Right cardiac atrium (tissue), 5 donors: ENCODE measurements around the gene RANBP3L. TPM values are rescaled to one million over a fixed set of nuclear protein-coding genes. Genes with fewer than 3 reads are reported as not detected.

Experiments
- ATAC-seq, 2 donors: fragments of 200-7000 bp; cut with Tn5 transposase; one replicate each; pipeline versions ENCODE4 v1.8.0 to v1.9.1; 2020; ENCODE audit warnings: moderate library complexity in 2 of 2, mild to moderate bottlenecking in 1 of 2
- DNase-seq, 3 donors: peaks; one replicate each; pipeline ENCODE4 v3.0.0-alpha.2; 2020
- H3K27ac ChIP-seq: one replicate; pipeline ENCODE4 v1.5.1; 2013; ENCODE audit warnings: mild to moderate bottlenecking, low read length, control low read depth, moderate library complexity
- H3K27me3 ChIP-seq: one replicate; pipeline ENCODE4 v1.6.1; 2013; ENCODE audit not compliant: control insufficient read depth, insufficient read depth
- H3K4me1 ChIP-seq: one replicate; pipeline ENCODE4 v1.6.1; 2013; ENCODE audit warnings: low read length; ENCODE audit not compliant: control insufficient read depth, insufficient read depth
- H3K4me3 ChIP-seq: one replicate; pipeline ENCODE4 v1.5.1; 2013; ENCODE audit warnings: low read length, control low read depth
- H3K9me3 ChIP-seq: one replicate; pipeline ENCODE4 v1.6.1; 2013; ENCODE audit warnings: low read length; ENCODE audit not compliant: control insufficient read depth
- WGBS: extraction: QIAGEN DNeasy Blood & Tissue Kit; methylation state at CpG from one replicate; pipeline ENCODE4 v1.1.7; 2013; 5-methylcytosine and 5-hydroxymethylcytosine counted together
- intact Hi-C, 4 donors: fragments of 100-400 bp; cut with DNase I; formaldehyde crosslinking; loops; one replicate each; pipeline versions ENCODE4 v1.11.0 to v1.14.0; 2022 to 2023
- polyA plus RNA-seq: library from polyadenylated mRNA; stranded (reverse); fragments of 200-250 nt; gene quantifications from one replicate; pipeline ENCODE4 v1.2.3, GENCODE V29; 2013
- total RNA-seq, 4 donors: library from RNA; stranded (reverse); fragmentation: NEBNext Ultra II Directional; extraction: Animal tissue kit (Norgen Biotek cat#: 25700); gene quantifications; one replicate each; pipeline ENCODE4 v1.2.1, GENCODE V29; 2021
- donor health status: healthy with polysubstance abuse.
- donor health status: DM: no; HTN: yes; CAD: no.
- donor health status: DM: no; HTN: no; CAD: no.
- donor health status: DM: no; HTN: yes; CAD: no; lungs with severe emphysema.
- donor health status: DM: yes; HTN: yes; CAD: no.

RANBP3L gene
- total and polyA plus RNA-seq, 5 donors, result 0.58 to 2.7 (median 1.2) TPM

DNA sequence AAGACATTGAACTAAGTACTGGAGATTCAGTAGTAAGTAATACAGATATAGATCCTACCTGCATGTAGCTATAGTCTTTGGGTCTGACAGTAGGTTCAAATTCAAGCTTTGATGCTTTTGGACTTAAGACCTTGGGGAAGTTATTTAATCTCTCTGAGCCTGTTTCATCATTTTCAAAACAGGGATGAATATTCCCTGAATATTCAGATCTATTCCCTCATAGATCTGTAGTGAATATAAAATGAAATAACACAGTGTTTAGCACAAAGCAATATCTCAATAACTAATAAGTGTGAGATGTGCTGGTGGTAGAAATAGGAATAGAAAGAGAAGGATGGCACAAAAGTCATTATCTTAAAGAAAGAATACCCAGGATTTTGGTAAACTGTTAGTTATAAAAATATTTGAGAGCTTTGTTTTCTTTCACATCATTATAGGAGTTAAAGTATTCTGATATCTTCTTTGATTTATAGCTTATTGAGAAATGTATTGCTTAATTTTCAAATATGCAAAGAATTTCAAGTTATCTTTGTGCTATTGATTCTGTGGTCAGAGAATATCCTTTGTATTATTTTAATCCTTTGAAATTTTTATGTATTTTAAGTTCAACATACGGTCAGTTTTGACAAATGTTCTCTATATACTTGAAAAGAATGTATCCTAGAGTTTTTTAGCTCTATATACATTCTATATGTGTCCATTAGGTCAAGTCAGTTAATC is 11.4 kb upstream of the RANBP3L start:
- intact Hi-C loops, result no loop called here
- Histone ChIP-seq H3K9me3 (no peaks in the 10 kb centered on the region), H3K4me3 (no peak overlapping the region), H3K27ac (no peak overlapping the region), H3K27me3 (no peaks in the 10 kb centered on the region), H3K4me1 (no peaks in the 10 kb centered on the region)
- ATAC-seq (no peak), DNase-seq (no peak)
- 79% methylated on average over 1 of the region's 1 CpG for WGBS

DNA sequence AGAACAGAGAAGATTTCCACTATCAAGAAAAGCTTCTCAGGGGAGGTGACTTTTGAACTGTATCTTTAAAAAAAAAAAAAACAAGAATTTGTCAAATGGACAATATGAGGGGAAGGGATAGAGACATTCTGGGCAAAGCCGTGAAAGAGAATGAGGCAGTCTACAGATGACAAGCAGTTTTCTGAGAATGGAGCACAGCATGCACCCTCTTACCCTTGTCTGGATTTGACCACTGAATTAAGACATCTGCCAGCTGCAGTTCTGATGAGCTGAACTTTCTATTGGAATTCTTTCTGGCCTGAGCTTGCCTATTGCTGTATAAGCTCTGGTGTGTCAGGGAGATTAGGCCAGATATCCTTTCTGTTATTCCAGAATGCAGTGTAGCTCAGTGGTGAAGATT is 10.3 kb upstream of the RANBP3L start:
- Histone ChIP-seq H3K4me1 (no peaks in the 10 kb centered on the region), H3K27ac (no peak overlapping the region), H3K4me3 (no peak overlapping the region), H3K9me3 (no peaks in the 10 kb centered on the region), H3K27me3 (no peaks in the 10 kb centered on the region)
- ATAC-seq, result no peak
- intact Hi-C loops, result no loop called here
- 55% methylated on average over 1 of the region's 1 CpG for WGBS
- no peak for DNase-seq

DNA sequence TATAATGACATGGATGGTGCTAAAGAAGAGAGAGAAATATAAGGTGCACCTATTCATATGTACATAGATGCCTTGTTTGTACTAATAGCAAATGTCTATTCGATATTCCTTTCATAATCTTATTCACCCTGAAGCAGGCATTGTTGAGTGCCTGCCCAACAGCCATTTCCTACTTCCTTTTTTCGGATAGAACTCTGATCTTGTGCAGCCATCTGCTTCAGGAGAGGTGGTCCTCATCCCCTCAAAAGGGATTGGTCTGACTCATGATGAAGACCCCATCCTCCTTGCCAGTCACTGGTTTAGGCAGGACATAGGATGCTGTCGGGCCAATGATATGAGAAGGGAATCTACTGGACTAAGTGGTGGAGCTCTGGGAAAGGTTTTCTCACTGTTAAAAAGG is 8.4 kb upstream of the RANBP3L start:
- Histone ChIP-seq H3K4me3 (no peak overlapping the region), H3K27me3 (no peaks in the 10 kb centered on the region), H3K27ac (no peak overlapping the region), H3K4me1 (no peaks in the 10 kb centered on the region), H3K9me3 (no peaks in the 10 kb centered on the region)
- no peak for ATAC-seq
- intact Hi-C loops, result no loop called here
- 80% methylated on average over 3 of the region's 3 CpGs for WGBS
- no peak for DNase-seq

DNA sequence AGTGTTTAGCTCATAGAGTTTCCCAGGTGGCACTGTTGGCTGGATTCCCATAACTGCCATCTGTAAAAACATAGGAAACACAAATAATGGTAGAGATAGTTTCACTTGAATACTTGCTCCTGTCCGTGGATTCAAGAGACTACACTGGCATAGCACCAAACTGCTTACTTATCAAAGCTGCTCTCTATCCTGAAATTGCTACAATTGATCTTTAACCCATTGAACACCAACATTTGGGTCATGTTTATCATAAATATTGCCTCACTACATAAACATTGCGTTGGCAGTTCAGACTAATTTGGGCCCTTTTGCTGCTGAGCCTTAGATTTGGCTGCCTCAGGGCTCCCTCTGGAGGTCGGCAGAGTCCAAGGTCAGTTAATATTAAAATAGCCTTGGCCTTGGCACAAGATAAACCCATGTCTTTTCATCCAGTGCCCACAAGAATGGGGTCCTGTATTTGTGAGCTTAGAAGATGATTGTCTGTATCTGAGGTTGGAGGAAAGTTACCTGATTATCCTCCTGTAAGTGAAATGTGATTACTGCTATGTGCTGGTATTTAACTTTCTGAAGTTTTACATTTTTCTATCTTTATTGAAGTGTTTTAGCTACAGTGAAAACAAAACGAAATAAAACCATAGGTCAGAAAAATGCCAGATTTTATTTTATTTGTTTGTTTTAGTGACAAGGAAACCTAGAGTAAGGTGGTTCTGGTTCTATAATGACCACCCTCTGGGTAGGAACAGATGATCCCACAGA is 4.0 kb upstream of the RANBP3L start:
- peak; percentile 55 to 82 (median 68) for DNase-seq
- WGBS, result 27% methylated on average over 4 of the region's 4 CpGs
- peak; percentile 73 to 74 for ATAC-seq
- H3K4me3 ChIP-seq, result no peak overlapping the region
- H3K27me3 ChIP-seq, result no peaks in the 10 kb centered on the region
- H3K4me1 ChIP-seq, result no peaks in the 10 kb centered on the region
- H3K9me3 ChIP-seq, result no peaks in the 10 kb centered on the region
- intact Hi-C loops, result loop anchor here in 3 of 4 donors (2.0 to 10.0 kb wide), 4 partner anchors 35 to 131 kb away; partner anchors contain the start of gene NADK2 (in 2 of the 3)
- H3K27ac ChIP-seq, result no peak overlapping the region

DNA sequence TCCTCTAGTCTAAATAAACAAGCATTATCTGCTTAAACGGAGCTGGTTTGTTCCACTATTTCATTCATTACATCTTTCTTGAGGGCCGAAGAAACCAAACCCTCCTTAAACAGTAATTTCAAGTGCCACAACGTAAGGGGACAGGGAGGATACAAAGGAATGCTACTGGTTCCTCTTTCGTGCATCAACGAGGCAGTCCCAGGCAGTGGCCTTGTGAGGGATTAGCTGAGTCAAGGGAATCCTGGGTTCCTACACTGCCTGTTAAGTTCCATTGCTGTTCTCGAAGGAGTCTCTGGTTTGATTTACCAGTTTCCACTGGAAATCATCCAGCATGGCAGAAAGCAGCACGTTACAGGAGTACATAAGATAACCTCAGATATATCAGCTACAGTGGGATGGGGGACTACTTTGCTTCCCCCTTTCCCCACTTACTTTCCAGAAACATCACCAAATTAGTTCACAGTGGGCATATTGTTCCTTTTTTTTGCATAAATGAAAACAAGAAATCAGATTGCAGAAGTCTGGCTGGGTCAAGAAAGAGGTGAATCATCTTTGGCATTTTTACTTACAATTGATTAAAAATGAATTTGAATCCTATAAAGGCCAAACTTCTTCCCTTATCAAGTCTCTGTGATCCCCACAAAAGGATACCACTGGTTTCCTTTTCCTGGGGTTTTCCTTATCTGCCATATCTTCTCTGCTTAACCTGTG is 2.5 kb upstream of the RANBP3L start:
- peak overlapping the region; percentile 20 for H3K27ac ChIP-seq
- 68% methylated on average over 7 of the region's 7 CpGs for WGBS

DNA sequence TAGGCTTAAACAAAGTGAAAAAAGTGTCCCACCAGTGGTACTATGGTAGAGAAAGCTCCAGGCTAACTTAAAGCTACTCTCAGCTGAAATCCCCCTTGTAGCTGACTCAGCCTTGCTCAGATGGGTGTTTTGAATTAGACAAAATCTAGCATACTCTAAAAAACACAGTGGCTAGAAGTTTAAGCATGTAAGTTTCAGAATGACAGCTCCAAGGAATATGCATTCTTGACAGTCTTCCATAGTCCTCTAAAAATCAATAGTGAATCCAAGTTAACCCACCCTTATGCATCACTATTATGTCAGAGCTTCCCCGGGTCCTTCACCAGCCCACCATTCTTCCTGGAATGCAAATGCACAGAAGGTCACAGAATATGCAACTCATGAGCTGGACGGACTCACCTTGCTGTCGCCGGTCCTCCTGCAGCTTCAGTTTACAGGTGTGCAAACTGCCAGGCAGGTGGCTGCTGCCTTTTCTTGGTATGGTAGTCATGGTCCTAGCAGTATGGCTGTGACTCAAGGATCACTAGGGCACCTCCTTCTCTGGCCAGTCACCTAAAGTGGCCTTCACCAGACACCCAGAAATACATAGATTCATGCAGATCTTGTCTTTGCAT is 668 bp downstream of the RANBP3L start:
- Histone ChIP-seq H3K27me3 (no peaks in the 10 kb centered on the region), H3K9me3 (no peaks in the 10 kb centered on the region), H3K27ac (peak overlapping the region; percentile 59), H3K4me3 (peak overlapping the region; percentile 1), H3K4me1 (no peaks in the 10 kb centered on the region)
- peak in 1 of 3 donors; percentile 43 for DNase-seq
- WGBS, result 72% methylated on average over 4 of the region's 4 CpGs
- ATAC-seq, result peak in 1 of 2 donors; percentile 15
- intact Hi-C loops, result loop anchor here (5.0 to 10.0 kb wide), 3 partner anchors 34 to 126 kb away; partner anchors contain the start of gene NADK2 (in 2 of the 4)

More for the DNA sequence above, 2.5 kb upstream of the RANBP3L start:
- peak in 1 of 3 donors; percentile 32 for DNase-seq
- H3K27me3 ChIP-seq, result no peaks in the 10 kb centered on the region
- no peak overlapping the region for H3K4me3 ChIP-seq
- H3K9me3 ChIP-seq, result no peaks in the 10 kb centered on the region
- no peak for ATAC-seq
- intact Hi-C loops, result loop anchor here (2.0 to 10.0 kb wide), 4 partner anchors 33 to 129 kb away; partner anchors contain the start of gene NADK2 (in 2 of the 4)
- H3K4me1 ChIP-seq, result no peaks in the 10 kb centered on the region

DNA sequence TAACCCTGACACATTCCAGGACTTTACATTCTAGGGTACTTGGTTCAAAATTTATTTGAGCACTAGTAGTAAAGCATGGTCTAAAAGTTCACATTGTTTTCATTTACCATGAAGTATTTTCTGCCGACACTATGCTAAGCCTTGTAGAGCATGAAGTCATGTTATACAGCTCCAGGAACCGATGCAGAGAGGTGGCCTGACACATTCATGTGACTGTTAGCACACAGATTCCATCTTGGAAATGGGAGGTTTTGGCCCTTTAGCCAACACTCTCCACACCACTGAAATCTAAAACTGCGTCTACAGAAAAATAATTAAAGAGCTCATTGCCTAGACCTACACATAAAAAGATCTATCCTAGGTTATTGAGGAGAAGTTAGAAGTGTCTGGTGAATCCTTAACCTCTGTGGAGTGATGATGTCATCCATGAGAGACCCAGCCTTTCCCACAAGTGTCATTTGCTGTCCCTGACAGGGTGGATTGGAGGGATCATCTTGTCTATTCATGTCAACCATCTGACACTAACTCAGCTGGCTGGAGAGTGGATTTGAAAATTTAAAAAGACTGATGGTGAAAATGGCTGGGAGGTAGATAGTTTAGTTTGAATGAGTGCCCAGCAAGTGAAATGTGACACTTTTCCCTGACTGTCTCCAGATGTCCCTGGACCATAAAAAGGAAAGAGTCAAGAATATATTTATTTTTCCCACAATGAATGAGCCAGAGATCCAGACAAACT is 1.3 kb downstream of the RANBP3L start:
- ATAC-seq, result no peak
- H3K4me3 ChIP-seq, result peak overlapping the region; percentile 1
- intact Hi-C loops, result loop anchor here (5.0 to 10.0 kb wide), 3 partner anchors 33 to 126 kb away; partner anchors contain the start of gene NADK2 (in 2 of the 4)
- no peaks in the 10 kb centered on the region for H3K9me3 ChIP-seq
- whole genome bisulfite sequencing, result 66% methylated on average over 3 of the region's 3 CpGs
- H3K27ac ChIP-seq, result no peak overlapping the region
- no peaks in the 10 kb centered on the region for H3K4me1 ChIP-seq
- H3K27me3 ChIP-seq, result no peaks in the 10 kb centered on the region
- no peak for DNase-seq

DNA sequence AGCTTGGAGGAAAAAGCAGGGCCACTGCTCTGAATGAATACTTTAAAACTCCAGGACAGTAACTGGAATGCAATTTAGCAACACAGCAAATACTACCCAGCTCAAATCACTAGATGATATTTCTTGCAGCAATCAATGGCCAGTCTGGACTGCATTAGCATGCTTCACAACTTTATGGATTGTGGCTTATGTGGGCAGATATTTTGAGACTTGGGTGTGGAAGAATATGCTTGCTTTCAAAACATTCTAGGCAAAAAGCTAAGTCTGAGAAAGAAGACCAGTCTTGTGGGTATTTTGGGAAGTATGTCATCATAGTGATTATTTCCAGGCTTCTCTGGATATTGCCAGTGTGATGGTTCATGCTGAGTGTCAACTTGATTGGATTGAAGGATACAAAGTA is 3.1 kb downstream of the RANBP3L start:
- H3K27me3 ChIP-seq, result no peaks in the 10 kb centered on the region
- DNase-seq, result no peak
- no peak for ATAC-seq
- no peak overlapping the region for H3K27ac ChIP-seq
- intact Hi-C loops, result no loop called here
- H3K9me3 ChIP-seq, result no peaks in the 10 kb centered on the region
- H3K4me3 ChIP-seq, result no peak overlapping the region
- H3K4me1 ChIP-seq, result no peaks in the 10 kb centered on the region

DNA sequence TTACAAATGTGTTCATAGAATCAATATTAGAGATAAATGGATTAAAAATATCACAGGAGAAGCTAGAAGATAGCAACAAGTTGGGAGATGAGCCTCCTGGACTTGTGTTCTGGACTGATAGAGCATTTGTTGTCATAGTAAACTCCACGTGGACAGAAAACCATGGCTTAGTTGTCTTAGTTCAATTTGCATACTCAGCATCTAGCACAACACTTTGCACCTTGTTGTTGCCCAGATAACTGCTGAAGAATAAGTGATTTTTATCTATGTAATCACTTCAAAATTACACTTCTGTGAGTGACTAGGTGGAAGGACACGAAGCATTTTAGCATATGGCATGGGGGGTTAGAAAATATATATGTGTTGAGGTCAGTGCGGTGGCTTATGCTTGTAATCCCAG is 4.0 kb downstream of the RANBP3L start:
- intact Hi-C loops, result no loop called here
- Histone ChIP-seq H3K27me3 (no peaks in the 10 kb centered on the region), H3K27ac (no peak overlapping the region), H3K9me3 (no peaks in the 10 kb centered on the region), H3K4me1 (no peaks in the 10 kb centered on the region), H3K4me3 (no peak overlapping the region)
- WGBS, result 85% methylated on average over 3 of the region's 3 CpGs
- no peak for ATAC-seq
- no peak for DNase-seq
